C4-2B (cell line): ENCODE data around the gene L3MBTL1.

Source experiments
- CTCF ChIP-seq: fragments of 450-650 bp; conservative IDR thresholded peaks from 2 replicates; pipeline ENCODE4 v1.5.1; 2017; ENCODE audit warnings: mild to moderate bottlenecking
- ZFX ChIP-seq: fragments of 450-650 bp; IDR thresholded peaks from 2 replicates; pipeline ENCODE4 v1.6.1; 2017

- TF ChIP-seq CTCF (no peak), ZFX (no peak)
Measured at GRCh38 chr20:43559147-43559987, 51.9 kb downstream of the L3MBTL1 start.
